Lower leg skin (tissue), 3 donors: ENCODE results near the gene ABHD11.

ENCODE experiments used
- POLR2A ChIP-seq, 2 donors: fragments of 450-650 bp; IDR thresholded peaks; one replicate each; pipeline ENCODE4 v1.6.1; 2016 to 2017; ENCODE audit warnings: antibody characterized with exemption in 2 of 2, mild to moderate bottlenecking in 1 of 2, moderate library complexity in 1 of 2
- TF ChIP-seq, protein P1 (sequence below), 3 donors: fragments of 450-650 bp; IDR thresholded peaks; one replicate each; pipeline ENCODE4 v1.5.1; 2016; ENCODE audit warnings: antibody characterized with exemption in 3 of 3, mild to moderate bottlenecking in 3 of 3, moderate library complexity in 2 of 3

DNA sequence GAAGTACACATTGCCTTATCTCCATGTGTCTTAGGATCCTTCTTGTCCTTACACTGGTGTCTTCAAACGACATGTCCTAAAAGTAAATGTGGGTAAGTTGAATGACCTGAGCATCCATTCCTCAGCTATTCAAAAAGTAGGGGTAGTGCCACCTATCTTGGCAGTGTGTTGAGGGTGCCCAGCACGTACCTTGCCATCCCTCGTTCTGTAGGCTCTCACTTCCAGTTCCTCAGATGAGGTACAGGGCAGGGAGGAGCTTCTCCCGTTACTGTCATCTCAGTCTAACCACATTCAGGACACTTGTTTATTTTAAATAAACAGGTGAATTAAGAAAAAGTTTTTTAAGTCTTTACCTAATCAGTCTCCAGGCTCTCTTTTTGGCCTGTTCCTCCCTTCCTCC lies 42.2 kb downstream of the ABHD11 start:
- TF ChIP-seq, protein P1, sequence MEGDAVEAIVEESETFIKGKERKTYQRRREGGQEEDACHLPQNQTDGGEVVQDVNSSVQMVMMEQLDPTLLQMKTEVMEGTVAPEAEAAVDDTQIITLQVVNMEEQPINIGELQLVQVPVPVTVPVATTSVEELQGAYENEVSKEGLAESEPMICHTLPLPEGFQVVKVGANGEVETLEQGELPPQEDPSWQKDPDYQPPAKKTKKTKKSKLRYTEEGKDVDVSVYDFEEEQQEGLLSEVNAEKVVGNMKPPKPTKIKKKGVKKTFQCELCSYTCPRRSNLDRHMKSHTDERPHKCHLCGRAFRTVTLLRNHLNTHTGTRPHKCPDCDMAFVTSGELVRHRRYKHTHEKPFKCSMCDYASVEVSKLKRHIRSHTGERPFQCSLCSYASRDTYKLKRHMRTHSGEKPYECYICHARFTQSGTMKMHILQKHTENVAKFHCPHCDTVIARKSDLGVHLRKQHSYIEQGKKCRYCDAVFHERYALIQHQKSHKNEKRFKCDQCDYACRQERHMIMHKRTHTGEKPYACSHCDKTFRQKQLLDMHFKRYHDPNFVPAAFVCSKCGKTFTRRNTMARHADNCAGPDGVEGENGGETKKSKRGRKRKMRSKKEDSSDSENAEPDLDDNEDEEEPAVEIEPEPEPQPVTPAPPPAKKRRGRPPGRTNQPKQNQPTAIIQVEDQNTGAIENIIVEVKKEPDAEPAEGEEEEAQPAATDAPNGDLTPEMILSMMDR (IDR thresholded peaks at IDR 0.05) = no peak
- TF ChIP-seq POLR2A (IDR thresholded peaks at IDR 0.05) = no peak
